ENCODE measurements around the gene MRGPRX1. TPM values are rescaled to one million over a fixed set of nuclear protein-coding genes. Genes with fewer than 3 reads are reported as not detected.

The MRGPRX1 gene
- total and polyA plus RNA-seq, 9 of the 15 experiments (the other 6 are each of a cell fraction or from before 2014, with no cell fraction given): not detected

- H3K27ac ChIP-seq (ENCODE audit: extremely low read depth, low read depth, low read length): no peak overlapping the region
- H3K4me2 ChIP-seq (ENCODE audit: insufficient read depth, low read length): no peak overlapping the region
- BruUV-seq (replicated peaks): no TSS peak
- ATAC-seq: no peak
- ChIA-PET POLR2A (interaction anchor here (0.6 kb wide), 1 partner anchor 62 kb away, joined by 3 read pairs; no protein-coding TSS in a partner anchor), CTCF (ENCODE audit: low intra/inter-chr PET ratio) (no interaction called here)
- no peak overlapping the region for H3K9ac ChIP-seq (ENCODE audit: insufficient read depth in 1 of 2, low read depth in 2 of 2, low read length in 2 of 2)
- peaks cover 4 to 12% of the 10 kb centered on the region in 2 experiments; a peak in 4 of 5 replicates for H3K27me3 ChIP-seq (ENCODE audit: control insufficient read depth in 2 of 2, insufficient read depth in 2 of 2, low read length in 2 of 2)
- H3K79me2 ChIP-seq (ENCODE audit: control insufficient read depth, insufficient read depth, low read length): no peaks in the 10 kb centered on the region
- 0% methylated on average over 1 of the region's 1 CpG for WGBS (ENCODE audit: insufficient coverage, low coverage, missing lambda C conversion rate)
- no peaks in the 10 kb centered on the region for H3K36me3 ChIP-seq (ENCODE audit: control insufficient read depth, insufficient read depth, low read length)
- no peak for DNase-seq (ENCODE audit: extremely low read depth in 1 of 4, low spot score in 3 of 4)
- no peak overlapping the region for H3K4me3 ChIP-seq
- no peak for FAIRE-seq
- no peak overlapping the region for H2AFZ ChIP-seq (ENCODE audit: low read depth, low read length)
- no peaks in the 10 kb centered on the region for H3K9me1 ChIP-seq (ENCODE audit: control insufficient read depth, insufficient read depth, low read length)
- TF ChIP-seq TAF7 (tag; IDR thresholded peaks at IDR 0.05) (no peak), ASH1L (IDR thresholded peaks at IDR 0.05; ENCODE audit: borderline replicate concordance, low read depth, partially characterized antibody) (no peak), HNRNPUL1 (IDR thresholded peaks at IDR 0.05; ENCODE audit: low read length) (no peak), GTF2F1 (IDR thresholded peaks at IDR 0.05; ENCODE audit: low read depth, low read length) (no peak), ZNF3 (CRISPR knock-in tag; IDR thresholded peaks at IDR 0.05) (no peak), KLF1 (tag; IDR thresholded peaks at IDR 0.05) (no peak), ZNF143 (CRISPR knock-in tag; IDR thresholded peaks at IDR 0.05) (no peak), SAP30 (IDR thresholded peaks at IDR 0.05; ENCODE audit: borderline replicate concordance, insufficient read depth, low read depth, low read length, poor library complexity, severe bottlenecking) (no peak), ZNF232 (CRISPR knock-in tag; IDR thresholded peaks at IDR 0.05) (no peak), GABPB1 (CRISPR knock-in tag; IDR thresholded peaks at IDR 0.05) (no peak), SMARCB1 (IDR thresholded peaks at IDR 0.05; ENCODE audit: insufficient read length, low read depth) (no peak), HNRNPLL (IDR thresholded peaks at IDR 0.05; ENCODE audit: low read depth, low read length, poor library complexity, severe bottlenecking) (no peak)
- intact Hi-C loops (cut with micrococcal nuclease) (no loop called here), in situ Hi-C loops (cut with MboI) (no loop called here)
- H4K20me1 ChIP-seq (replicated peaks; ENCODE audit: control insufficient read depth, insufficient read depth, low read length): no peaks in the 10 kb centered on the region; the same call in 1 of the 2 replicates
- no peaks in the 10 kb centered on the region for H3K4me1 ChIP-seq (replicated peaks in 1 of 2; ENCODE audit: control insufficient read depth in 2 of 2, insufficient read depth in 2 of 2, low read length in 2 of 2)
- no peaks in the 10 kb centered on the region for H3K9me3 ChIP-seq (replicated peaks; ENCODE audit: control insufficient read depth, insufficient read depth, low read depth, low read length)
Observed at GRCh38 chr11:18974192-18974591, 35.0 kb upstream of the MRGPRX1 start.
